CD14-positive monocyte (primary cell): ENCODE data around the gene LRIF1. TPM values are rescaled to one million over a fixed set of nuclear protein-coding genes. Genes with fewer than 3 reads are reported as not detected.

Source experiments
- DNase-seq, 3 donors: peaks; one replicate each; pipeline ENCODE4 v3.0.0-alpha.2; 2011 to 2022
- H2AFZ ChIP-seq: 2 replicates; pipeline ENCODE4 v1.6.0; 2012; ENCODE audit warnings: mild to moderate bottlenecking, low read depth, low read length, inconsistent platforms; ENCODE audit not compliant: insufficient read depth, poor library complexity, severe bottlenecking
- H3K27ac ChIP-seq, 2 donors: 1 replicate in 1 of 2; 2 replicates in 1 of 2; pipeline ENCODE4 v1.5.1; 2012 to 2013; ENCODE audit warnings: low read length in 2 of 2, control low read depth in 1 of 2, inconsistent platforms in 1 of 2, low read depth in 1 of 2, mild to moderate bottlenecking in 1 of 2
- H3K27me3 ChIP-seq, 2 donors: one replicate each; pipeline versions ENCODE4 v1.6.0 to v1.6.1; 2011 to 2013; ENCODE audit warnings: low read length in 2 of 2; ENCODE audit not compliant: control insufficient read depth in 2 of 2, insufficient read depth in 2 of 2
- H3K36me3 ChIP-seq, 2 donors: replicated peaks in 1 of 2; 1 replicate in 1 of 2; 2 replicates in 1 of 2; pipeline versions ENCODE4 v1.5.1 to v1.6.1; 2012 to 2013; ENCODE audit warnings: low read length in 2 of 2, control low read depth in 1 of 2, inconsistent platforms in 1 of 2, mild to moderate bottlenecking in 1 of 2; ENCODE audit not compliant: insufficient read depth in 2 of 2, control insufficient read depth in 1 of 2
- H3K4me1 ChIP-seq, 2 donors: 1 replicate in 1 of 2; 2 replicates in 1 of 2; pipeline versions ENCODE4 v1.5.1 to v1.6.1; 2012 to 2013; ENCODE audit warnings: low read length in 2 of 2, control low read depth in 1 of 2, inconsistent platforms in 1 of 2, mild to moderate bottlenecking in 1 of 2, moderate library complexity in 1 of 2; ENCODE audit not compliant: insufficient read depth in 2 of 2, control insufficient read depth in 1 of 2
- H3K4me2 ChIP-seq: replicated peaks from 2 replicates; pipeline ENCODE3; 2012; ENCODE audit warnings: low read length, moderate library complexity, mild to moderate bottlenecking; ENCODE audit not compliant: poor library complexity, severe bottlenecking; ENCODE audit errors: extremely low read depth
- H3K4me3 ChIP-seq, 3 experiments: fragments of 200-600 bp in 1 of 3; sonication (generic) in 1 of 3; replicated peaks in 1 of 3; 1 replicate in 2 of 3; 2 replicates in 1 of 3; pipeline ENCODE4 v1.5.1; 2011 to 2013; ENCODE audit warnings: low read length in 3 of 3, mild to moderate bottlenecking in 3 of 3, control low read depth in 2 of 3, low read depth in 2 of 3, inconsistent platforms in 1 of 3, moderate library complexity in 1 of 3
- H3K79me2 ChIP-seq: 2 replicates; pipeline ENCODE4 v1.6.0; 2012; ENCODE audit warnings: mild to moderate bottlenecking, control low read depth, inconsistent platforms, low read length, moderate library complexity; ENCODE audit not compliant: insufficient read depth
- H3K9ac ChIP-seq: 2 replicates; pipeline ENCODE4 v1.6.0; 2017; ENCODE audit warnings: low read length, mild to moderate bottlenecking; ENCODE audit not compliant: insufficient read depth, poor library complexity, severe bottlenecking
- H3K9me3 ChIP-seq, 2 donors: replicated peaks in 1 of 2; 1 replicate in 1 of 2; 2 replicates in 1 of 2; pipeline versions ENCODE4 v1.5.1 to v1.6.1; 2012 to 2013; ENCODE audit warnings: low read length in 2 of 2, control low read depth in 1 of 2; ENCODE audit not compliant: control insufficient read depth in 1 of 2, insufficient read depth in 1 of 2
- H4K20me1 ChIP-seq: 2 replicates; pipeline ENCODE4 v1.6.0; 2012; ENCODE audit warnings: mild to moderate bottlenecking, low read length, control low read depth, moderate library complexity; ENCODE audit not compliant: insufficient read depth
- H3K27ac Mint-ChIP-seq, 7 donors: one replicate each; pipeline ENCODE4 v1.8.0; 2020; ENCODE audit warnings: mild to moderate bottlenecking in 7 of 7, mixed read lengths in 7 of 7, moderate library complexity in 6 of 7, inconsistent platforms in 2 of 7
- H3K27me3 Mint-ChIP-seq, 3 donors: one replicate each; pipeline ENCODE4 v1.8.0; 2021 to 2022; ENCODE audit warnings: low read depth in 3 of 3, mild to moderate bottlenecking in 3 of 3, mixed read lengths in 3 of 3, moderate library complexity in 3 of 3, inconsistent platforms in 1 of 3
- H3K36me3 Mint-ChIP-seq, 2 donors: one replicate each; pipeline ENCODE4 v1.8.0; 2020; ENCODE audit warnings: mixed read lengths in 2 of 2, inconsistent platforms in 1 of 2, mild to moderate bottlenecking in 1 of 2
- H3K4me1 Mint-ChIP-seq: one replicate; pipeline ENCODE4 v1.8.0; 2020; ENCODE audit warnings: mild to moderate bottlenecking, mixed read lengths
- H3K4me3 Mint-ChIP-seq, 2 donors: one replicate each; pipeline ENCODE4 v1.8.0; 2020; ENCODE audit warnings: mild to moderate bottlenecking in 2 of 2, mixed read lengths in 2 of 2, moderate library complexity in 1 of 2
- H3K9me3 Mint-ChIP-seq, 7 donors: one replicate each; pipeline ENCODE4 v1.8.0; 2020 to 2022; ENCODE audit warnings: mixed read lengths in 7 of 7, mild to moderate bottlenecking in 6 of 7, moderate library complexity in 6 of 7, inconsistent platforms in 2 of 7
- WGBS: methylation state at CpG from one replicate; pipeline ENCODE4 v1.1.5; 2013; ENCODE audit warnings: missing lambda C conversion rate; ENCODE audit not compliant: insufficient coverage; 5-methylcytosine and 5-hydroxymethylcytosine counted together
- intact Hi-C, 2 donors: fragments of 100-400 bp; cut with micrococcal nuclease; formaldehyde crosslinking; loops; one replicate each; pipeline versions ENCODE4 v1.15.0 to v1.15.1; 2023
- polyA plus RNA-seq, 3 donors: library from polyadenylated mRNA; depleted of rRNA in 1 of 3; unstranded in 2 of 3; stranded (reverse) in 1 of 3; fragments of 300-500 nt in 2 of 3; fragments of >200 nt in 1 of 3; fragmentation: Illumina TruSeq in 2 of 3; gene quantifications; 1 replicate in 2 of 3; 2 replicates in 1 of 3; pipeline ENCODE4 v1.2.3, GENCODE V29; 2012 to 2021
- TF ChIP-seq, protein P1 (sequence below): fragments of 200-600 bp; IDR thresholded peaks from one replicate; pipeline ENCODE4 v1.8.0; 2022; ENCODE audit warnings: antibody characterized with exemption, mild to moderate bottlenecking

Gene LRIF1
- polyA plus RNA-seq, 3 donors, result 1.8 to 8.2 (median 4.0) TPM

DNA sequence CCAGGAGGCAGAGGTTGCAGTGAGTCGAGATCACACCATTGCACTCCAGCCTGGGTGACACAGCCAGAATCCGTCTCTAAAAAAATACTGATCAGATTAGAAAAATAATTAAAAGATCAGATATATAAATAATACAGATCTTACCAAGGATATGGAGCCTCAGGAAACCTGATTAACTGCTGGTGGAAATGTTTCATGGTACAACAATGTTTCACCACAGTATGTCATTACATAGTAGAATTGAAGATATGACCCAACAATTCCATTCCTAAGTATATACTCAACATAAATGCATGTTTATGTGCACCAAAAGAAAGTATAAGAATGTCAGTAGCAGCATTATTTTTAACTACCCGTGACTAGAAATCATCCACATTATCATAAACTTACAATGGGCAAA is 49.0 kb downstream of the LRIF1 start:
- intact Hi-C loops, result no loop called here
- Histone ChIP-seq H4K20me1 (no peaks in the 10 kb centered on the region), H3K9ac (no peak overlapping the region), H3K27me3 (no peaks in the 10 kb centered on the region), H3K4me1 (peaks cover 5 to 6% of the 10 kb centered on the region in 2 donors), H3K9me3 (peaks cover 12 to 27% of the 10 kb centered on the region in 2 donors), H3K4me2 (no peak overlapping the region), H3K36me3 (no peaks in the 10 kb centered on the region), H3K27ac (no peak overlapping the region), H3K79me2 (no peaks in the 10 kb centered on the region), H3K4me3 (no peak overlapping the region), H2AFZ (no peak overlapping the region)
- no peak for DNase-seq
- peaks cover 0 to 2% of the 10 kb centered on the region in 2 donors for H3K36me3 Mint-ChIP-seq
- H3K4me3 Mint-ChIP-seq, result no peak overlapping the region
- WGBS, result no CpG with 5 or more reads among the region's 3 CpGs
- H3K27ac Mint-ChIP-seq, result no peak overlapping the region
- H3K4me1 Mint-ChIP-seq, result peaks cover 10% of the 10 kb centered on the region
- H3K9me3 Mint-ChIP-seq, result peaks cover 23 to 50% (median 45%) of the 10 kb centered on the region in 7 donors
- H3K27me3 Mint-ChIP-seq, result peaks cover 2 to 6% (median 6%) of the 10 kb centered on the region in 3 donors
- TF ChIP-seq, protein P1, sequence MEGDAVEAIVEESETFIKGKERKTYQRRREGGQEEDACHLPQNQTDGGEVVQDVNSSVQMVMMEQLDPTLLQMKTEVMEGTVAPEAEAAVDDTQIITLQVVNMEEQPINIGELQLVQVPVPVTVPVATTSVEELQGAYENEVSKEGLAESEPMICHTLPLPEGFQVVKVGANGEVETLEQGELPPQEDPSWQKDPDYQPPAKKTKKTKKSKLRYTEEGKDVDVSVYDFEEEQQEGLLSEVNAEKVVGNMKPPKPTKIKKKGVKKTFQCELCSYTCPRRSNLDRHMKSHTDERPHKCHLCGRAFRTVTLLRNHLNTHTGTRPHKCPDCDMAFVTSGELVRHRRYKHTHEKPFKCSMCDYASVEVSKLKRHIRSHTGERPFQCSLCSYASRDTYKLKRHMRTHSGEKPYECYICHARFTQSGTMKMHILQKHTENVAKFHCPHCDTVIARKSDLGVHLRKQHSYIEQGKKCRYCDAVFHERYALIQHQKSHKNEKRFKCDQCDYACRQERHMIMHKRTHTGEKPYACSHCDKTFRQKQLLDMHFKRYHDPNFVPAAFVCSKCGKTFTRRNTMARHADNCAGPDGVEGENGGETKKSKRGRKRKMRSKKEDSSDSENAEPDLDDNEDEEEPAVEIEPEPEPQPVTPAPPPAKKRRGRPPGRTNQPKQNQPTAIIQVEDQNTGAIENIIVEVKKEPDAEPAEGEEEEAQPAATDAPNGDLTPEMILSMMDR, result no peak

DNA sequence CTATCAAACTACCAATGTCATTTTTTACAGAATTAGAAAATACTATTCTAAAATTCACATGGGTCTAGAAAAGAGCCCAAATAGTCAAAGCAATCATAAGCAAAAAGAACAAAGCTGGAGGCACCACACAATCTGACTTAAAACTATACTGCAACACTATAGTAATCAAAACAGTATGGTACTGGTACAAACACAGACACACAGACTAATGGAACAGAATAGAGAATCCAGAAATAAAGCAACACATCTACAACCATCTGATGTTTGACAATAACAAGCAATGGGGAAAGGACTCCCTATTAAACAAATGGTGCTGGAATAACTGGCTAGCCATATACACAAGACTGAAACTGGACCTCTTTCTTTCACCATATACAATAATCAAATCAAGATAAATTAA is 50.9 kb downstream of the LRIF1 start:
- Mint-ChIP-seq H3K27ac (no peak overlapping the region), H3K9me3 (peaks cover 27 to 69% (median 59%) of the 10 kb centered on the region in 7 donors), H3K36me3 (no peaks in the 10 kb centered on the region), H3K4me1 (peaks cover 10% of the 10 kb centered on the region), H3K27me3 (peaks cover 2 to 6% (median 4%) of the 10 kb centered on the region in 3 donors), H3K4me3 (no peak overlapping the region)
- DNase-seq, result no peak
- Histone ChIP-seq H3K4me1 (peaks cover 5 to 6% of the 10 kb centered on the region in 2 donors), H3K4me2 (no peak overlapping the region), H4K20me1 (no peaks in the 10 kb centered on the region), H3K4me3 (no peak overlapping the region), H3K9ac (no peak overlapping the region), H3K79me2 (no peaks in the 10 kb centered on the region), H3K36me3 (no peaks in the 10 kb centered on the region), H2AFZ (no peak overlapping the region), H3K9me3 (peaks cover 12 to 43% of the 10 kb centered on the region in 2 donors), H3K27ac (no peak overlapping the region), H3K27me3 (no peaks in the 10 kb centered on the region)
- TF ChIP-seq, protein P1, result no peak
- intact Hi-C loops, result no loop called here
